Upper lobe of left lung (tissue), 6 donors: ENCODE measurements around the gene NPFFR1. TPM values are rescaled to one million over a fixed set of nuclear protein-coding genes. Genes with fewer than 3 reads are reported as not detected.

ENCODE experiments used
- ATAC-seq, 2 donors: fragments of 200-7000 bp; cut with Tn5 transposase; one replicate each; pipeline ENCODE4 v1.9.1; 2022; ENCODE audit warnings: mild to moderate bottlenecking in 2 of 2, moderate library complexity in 2 of 2; ENCODE audit not compliant: low FRiP score in 2 of 2
- DNase-seq, 2 donors: peaks; one replicate each; pipeline ENCODE4 v3.0.0-alpha.2; 2019 to 2020
- H3K27ac ChIP-seq, 4 donors: fragments of 200-600 bp; sonication (generic); one replicate each; pipeline ENCODE4 v1.5.1; 2016 to 2019
- H3K27me3 ChIP-seq, 4 donors: fragments of 200-600 bp; sonication (generic); one replicate each; pipeline ENCODE4 v1.5.1; 2017 to 2019
- H3K36me3 ChIP-seq, 4 donors: fragments of 200-600 bp; sonication (generic); one replicate each; pipeline ENCODE4 v1.5.1; 2016 to 2019
- H3K4me1 ChIP-seq, 4 donors: fragments of 200-600 bp; sonication (generic); one replicate each; pipeline ENCODE4 v1.5.1; 2018 to 2019
- H3K4me3 ChIP-seq, 4 donors: fragments of 200-600 bp; sonication (generic); one replicate each; pipeline ENCODE4 v1.5.1; 2017 to 2019; ENCODE audit warnings: mild to moderate bottlenecking in 2 of 4, moderate library complexity in 1 of 4
- H3K9me3 ChIP-seq, 4 donors: fragments of 200-600 bp; sonication (generic); one replicate each; pipeline ENCODE4 v1.5.1; 2018 to 2019
- EP300 ChIP-seq, 4 donors: sonication (generic); formaldehyde crosslinking; IDR thresholded peaks; one replicate each; pipeline ENCODE4 v1.5.1; 2017; ENCODE audit warnings: antibody characterized with exemption in 4 of 4, control low read depth in 2 of 4
- POLR2A ChIP-seq, 4 donors: fragments of 450-650 bp; IDR thresholded peaks; one replicate each; pipeline ENCODE4 v1.5.1; 2016 to 2017; ENCODE audit warnings: antibody characterized with exemption in 4 of 4, mild to moderate bottlenecking in 2 of 4
- POLR2AphosphoS5 ChIP-seq, 2 donors: sonication (generic); formaldehyde crosslinking; IDR thresholded peaks; one replicate each; pipeline ENCODE4 v1.5.1; 2017; ENCODE audit warnings: antibody characterized with exemption in 2 of 2
- WGBS, 2 donors: methylation state at CpG; one replicate each; pipeline ENCODE4 v1.1.5; 2017 to 2018; 5-methylcytosine and 5-hydroxymethylcytosine counted together
- total RNA-seq, 6 donors: library from RNA; depleted of rRNA in 4 of 6; stranded (reverse); fragments of >200 nt in 4 of 6; gene quantifications; one replicate each; pipeline versions ENCODE4 v1.1.0 to v1.2.1, GENCODE V29; 2016 to 2021
- TF ChIP-seq, protein P1 (sequence below), 6 experiments: fragments of 450-650 bp in 4 of 6; fragments of 200-600 bp in 2 of 6; sonication (generic) in 2 of 6; IDR thresholded peaks; one replicate each; pipeline ENCODE4 v1.5.1; 2016 to 2019; ENCODE audit warnings: antibody characterized with exemption in 6 of 6
- donor health status: DM: no; HTN: no; CAD: no; lungs with moderate emphysema.
- donor health status: DM: no; HTN: yes; CAD: no; lungs with severe emphysema.

The NPFFR1 gene
- total RNA-seq, 6 donors from 2014 or later = 0.15 to 1.0 (median 0.29) TPM

DNA sequence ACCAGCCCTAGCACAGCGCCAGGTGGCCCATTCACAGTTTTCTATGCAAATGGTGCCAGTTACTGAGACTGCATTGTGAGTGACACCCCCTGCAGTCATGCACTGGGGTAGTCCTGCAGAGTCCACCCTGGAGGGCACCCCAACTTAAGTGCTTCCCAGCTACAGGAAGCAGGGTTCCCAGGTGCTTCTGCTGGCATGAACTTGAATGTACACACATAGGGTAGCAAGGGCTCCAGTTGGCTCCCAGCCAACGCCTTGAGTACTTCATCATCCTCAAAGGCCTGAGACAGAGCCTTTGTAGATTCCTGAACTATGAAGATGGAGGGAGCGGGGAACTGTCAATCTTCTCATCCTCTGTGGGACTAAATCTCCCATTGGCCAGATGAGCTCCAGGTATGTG, 11.5 kb upstream of the NPFFR1 start:
- no peak overlapping the region for H3K4me3 ChIP-seq
- H3K27ac ChIP-seq = peak overlapping the region in 1 of 4 donors; percentile 74
- H3K36me3 ChIP-seq = no peaks in the 10 kb centered on the region
- 82 to 88% methylated on average over 3 of the region's 3 CpGs for WGBS, 2 donors
- H3K4me1 ChIP-seq = peaks cover 17 to 24% (median 18%) of the 10 kb centered on the region in 4 donors
- H3K27me3 ChIP-seq = no peaks in the 10 kb centered on the region
- no peak for ATAC-seq
- H3K9me3 ChIP-seq = no peaks in the 10 kb centered on the region
- DNase-seq = no peak
- TF ChIP-seq POLR2AphosphoS5 (IDR thresholded peaks at IDR 0.05) (no peak), POLR2A (IDR thresholded peaks at IDR 0.05) (no peak), EP300 (IDR thresholded peaks at IDR 0.05) (no peak)
- TF ChIP-seq, protein P1, sequence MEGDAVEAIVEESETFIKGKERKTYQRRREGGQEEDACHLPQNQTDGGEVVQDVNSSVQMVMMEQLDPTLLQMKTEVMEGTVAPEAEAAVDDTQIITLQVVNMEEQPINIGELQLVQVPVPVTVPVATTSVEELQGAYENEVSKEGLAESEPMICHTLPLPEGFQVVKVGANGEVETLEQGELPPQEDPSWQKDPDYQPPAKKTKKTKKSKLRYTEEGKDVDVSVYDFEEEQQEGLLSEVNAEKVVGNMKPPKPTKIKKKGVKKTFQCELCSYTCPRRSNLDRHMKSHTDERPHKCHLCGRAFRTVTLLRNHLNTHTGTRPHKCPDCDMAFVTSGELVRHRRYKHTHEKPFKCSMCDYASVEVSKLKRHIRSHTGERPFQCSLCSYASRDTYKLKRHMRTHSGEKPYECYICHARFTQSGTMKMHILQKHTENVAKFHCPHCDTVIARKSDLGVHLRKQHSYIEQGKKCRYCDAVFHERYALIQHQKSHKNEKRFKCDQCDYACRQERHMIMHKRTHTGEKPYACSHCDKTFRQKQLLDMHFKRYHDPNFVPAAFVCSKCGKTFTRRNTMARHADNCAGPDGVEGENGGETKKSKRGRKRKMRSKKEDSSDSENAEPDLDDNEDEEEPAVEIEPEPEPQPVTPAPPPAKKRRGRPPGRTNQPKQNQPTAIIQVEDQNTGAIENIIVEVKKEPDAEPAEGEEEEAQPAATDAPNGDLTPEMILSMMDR (IDR thresholded peaks at IDR 0.05) = no peak

DNA sequence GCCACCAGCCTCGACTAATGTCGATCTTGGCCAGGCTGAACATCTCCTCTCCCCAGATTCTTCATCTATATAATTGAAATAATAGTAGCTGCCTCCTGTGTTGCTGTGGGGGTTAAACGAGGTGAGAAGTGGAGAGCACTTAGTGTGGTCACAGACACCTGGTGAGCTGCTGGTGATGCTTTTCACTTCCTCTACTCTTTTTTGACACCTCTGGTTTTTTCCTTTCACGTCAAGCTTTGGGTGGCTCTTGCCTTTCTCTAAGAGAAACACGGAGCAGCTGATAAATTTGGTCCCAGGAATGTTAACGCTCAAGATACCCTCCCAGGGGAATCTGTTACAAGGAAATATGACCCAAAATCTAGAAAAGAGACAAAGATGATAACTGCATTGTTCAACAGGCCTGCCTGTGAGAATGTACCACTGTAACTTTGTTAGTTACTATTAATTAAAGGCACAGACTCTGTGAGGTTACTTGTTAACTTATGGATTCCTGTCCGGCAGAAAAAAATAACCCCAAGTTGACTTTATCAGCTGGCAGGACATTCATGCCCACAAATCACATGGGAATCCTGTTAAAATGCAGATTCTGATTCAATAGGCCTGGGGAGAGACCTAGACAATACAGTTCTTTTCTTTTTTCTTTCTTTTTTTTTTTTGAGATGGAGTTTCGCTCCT, 9.5 kb upstream of the NPFFR1 start:
- DNase-seq = no peak
- H3K27me3 ChIP-seq = no peaks in the 10 kb centered on the region
- no peaks in the 10 kb centered on the region for H3K36me3 ChIP-seq
- 78 to 82% methylated on average over 8 of the region's 8 CpGs for WGBS, 2 donors
- H3K9me3 ChIP-seq = no peaks in the 10 kb centered on the region
- H3K4me3 ChIP-seq = no peak overlapping the region
- H3K4me1 ChIP-seq = peaks cover 17 to 24% (median 19%) of the 10 kb centered on the region in 4 donors
- no peak for ATAC-seq
- H3K27ac ChIP-seq = no peak overlapping the region
- TF ChIP-seq, protein P1 (IDR thresholded peaks at IDR 0.05) = no peak
- TF ChIP-seq POLR2A (IDR thresholded peaks at IDR 0.05) = no peak
- no peak for TF ChIP-seq POLR2AphosphoS5 (IDR thresholded peaks at IDR 0.05)
- no peak for TF ChIP-seq EP300 (IDR thresholded peaks at IDR 0.05)

DNA sequence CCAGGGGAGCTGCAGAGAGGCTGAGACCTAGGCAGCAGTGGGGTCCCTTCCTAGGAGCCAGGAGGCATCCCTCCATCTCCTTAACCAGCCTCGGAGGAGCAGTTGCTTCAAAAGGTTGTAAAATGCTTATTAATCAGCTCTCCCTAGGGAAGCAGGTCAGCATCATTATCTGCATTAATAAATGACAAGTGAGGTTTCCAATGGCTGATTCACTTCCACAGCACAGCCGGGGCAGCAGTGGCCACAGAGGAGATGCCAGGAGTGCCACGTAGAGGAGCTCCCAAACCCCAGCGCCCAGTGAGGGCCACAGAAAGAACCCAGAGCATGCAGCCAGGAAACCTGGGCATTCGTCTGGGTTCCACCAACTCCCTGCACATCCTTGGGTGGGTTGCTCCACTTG, 8.2 kb upstream of the NPFFR1 start:
- DNase-seq (no peak), ATAC-seq (no peak)
- H3K27me3 ChIP-seq = no peaks in the 10 kb centered on the region
- H3K9me3 ChIP-seq = no peaks in the 10 kb centered on the region
- H3K36me3 ChIP-seq = no peaks in the 10 kb centered on the region
- no peak overlapping the region for H3K4me3 ChIP-seq
- peaks cover 15 to 21% (median 18%) of the 10 kb centered on the region in 4 donors for H3K4me1 ChIP-seq
- no peak overlapping the region for H3K27ac ChIP-seq
- TF ChIP-seq POLR2AphosphoS5 (IDR thresholded peaks at IDR 0.05) (no peak), POLR2A (IDR thresholded peaks at IDR 0.05) (no peak), EP300 (IDR thresholded peaks at IDR 0.05) (no peak)
- TF ChIP-seq, protein P1 (IDR thresholded peaks at IDR 0.05) = no peak
- 85 to 93% methylated on average over 4 to 5 of the region's 5 CpGs for WGBS, 2 donors

DNA sequence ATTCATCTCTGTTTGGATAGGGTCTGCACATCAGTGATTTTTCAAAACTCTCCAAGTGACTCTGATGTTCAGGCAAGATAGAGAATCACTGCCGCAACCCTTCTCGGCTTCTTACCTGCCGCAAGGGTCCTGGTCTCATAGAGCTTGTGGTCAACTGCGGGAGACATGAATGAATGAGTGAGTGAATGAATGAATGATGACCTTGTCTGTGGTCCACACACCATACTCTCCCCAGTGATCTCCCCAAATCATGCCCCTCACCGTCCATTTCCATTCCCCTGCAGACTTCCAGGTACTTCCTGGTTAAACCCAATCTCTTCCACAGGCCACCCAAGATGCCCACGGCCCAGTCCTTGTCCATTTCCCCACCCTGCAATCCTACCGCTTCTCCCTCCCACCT, 5.9 kb upstream of the NPFFR1 start:
- no peaks in the 10 kb centered on the region for H3K36me3 ChIP-seq
- WGBS, 2 donors = 94 to 98% methylated on average over 7 of the region's 7 CpGs

More for the DNA sequence above, 5.9 kb upstream of the NPFFR1 start:
- no peak for DNase-seq
- Histone ChIP-seq H3K4me1 (peaks cover 0 to 5% (median 0%) of the 10 kb centered on the region in 4 donors), H3K4me3 (no peak overlapping the region), H3K9me3 (no peaks in the 10 kb centered on the region), H3K27ac (peak overlapping the region in 1 of 4 donors; percentile 12), H3K27me3 (no peaks in the 10 kb centered on the region)
- ATAC-seq = no peak
- no peak for TF ChIP-seq POLR2A (IDR thresholded peaks at IDR 0.05)
- TF ChIP-seq POLR2AphosphoS5 (IDR thresholded peaks at IDR 0.05) = no peak
- no peak for TF ChIP-seq EP300 (IDR thresholded peaks at IDR 0.05)
- TF ChIP-seq, protein P1 (IDR thresholded peaks at IDR 0.05) = no peak
